Frontal cortex (tissue), 1 donor: ENCODE results near the gene ADD1. TPM values are rescaled to one million over a fixed set of nuclear protein-coding genes. Genes with fewer than 3 reads are reported as not detected.

Experiments
- total RNA-seq: library from RNA; depleted of rRNA; stranded (reverse); fragments of >200 nt; gene quantifications from one replicate; pipeline ENCODE4 v1.2.3, GENCODE V29; 2014

The ADD1 gene
- total RNA-seq, 1 donor from 2014 or later, result 178 TPM

Other genes starting within 250 kb of the ADD1 start
- 6.1 TPM for gene TNIP2, start 87.5 kb upstream of the ADD1 start, total RNA-seq
- gene SH3BP2, start 50.8 kb upstream of the ADD1 start, total RNA-seq, result 19.6 TPM
- 6.1 TPM for gene NOP14, start 119.6 kb downstream of the ADD1 start, total RNA-seq
- gene GRK4, start 119.7 kb downstream of the ADD1 start, total RNA-seq, result 59.5 TPM
- gene HTT-AS, start 230.7 kb downstream of the ADD1 start, total RNA-seq, result not detected
- gene HTT, start 230.8 kb downstream of the ADD1 start, total RNA-seq, result 50.1 TPM